H1 (cell line): Measurements from ENCODE around the gene LMAN1. TPM values are rescaled to one million over a fixed set of nuclear protein-coding genes. Genes with fewer than 3 reads are reported as not detected.

ENCODE experiments used
- POU5F1 ChIP-seq: IDR thresholded peaks from 2 replicates; pipeline ENCODE4 v1.6.1; 2011; ENCODE audit warnings: low read depth, mild to moderate bottlenecking, low read length, moderate library complexity
- polyA plus RNA-seq, 7 experiments: library from polyadenylated mRNA; depleted of rRNA in 3 of 7; stranded (reverse) in 5 of 7; unstranded in 2 of 7; fragments of >200 nt in 5 of 7; fragments of 200-250 nt in 2 of 7; gene quantifications; 1 replicate in 5 of 7; 2 replicates in 1 of 7; 4 replicates in 1 of 7; pipeline versions ENCODE4 v1.2.1 to v1.2.3, GENCODE V29; 2011 to 2013; ENCODE audit warnings: missing spikeins in 2 of 7, mixed read lengths in 2 of 7
- total RNA-seq: library from RNA; stranded (reverse); fragmentation: NEBNext Ultra II Directional; extraction: Animal tissue kit (Norgen Biotek cat#: 25700); gene quantifications from 2 replicates; pipeline ENCODE4 v1.2.1, GENCODE V29; 2021

Gene LMAN1
- total and polyA plus RNA-seq, 2 of the 8 experiments (the other 6 are each of a cell fraction or from before 2014, with no cell fraction given): 20.3 to 73.6 TPM

DNA sequence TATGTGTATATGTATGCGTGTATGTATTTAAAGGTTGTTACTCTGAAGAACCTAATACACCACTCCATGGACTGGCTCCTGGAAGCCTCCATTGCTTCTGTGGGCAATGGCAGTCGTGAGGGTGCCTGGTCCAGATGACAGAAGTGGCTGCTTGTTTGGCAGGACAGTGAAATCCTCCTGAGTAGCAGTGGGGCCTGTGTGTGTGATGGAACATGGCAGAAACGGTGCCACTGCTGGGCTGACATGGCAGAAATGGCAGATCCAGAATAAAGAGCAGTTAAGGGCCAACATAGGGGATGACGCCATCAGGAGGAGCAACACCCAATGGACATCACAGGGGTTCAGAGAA is 34.5 kb downstream of the LMAN1 start (continued):
- TF ChIP-seq POU5F1: no peak
